HEK293 (cell line): Measurements from ENCODE around the gene ZNF507.
A peak's percentile ranks its signal among the peaks of the same experiment; 100 is the strongest.

Experiments
- BCL11A ChIP-seq: fragments of 450-650 bp; formaldehyde crosslinking; IDR thresholded peaks from 2 replicates; pipeline ENCODE4 v1.5.1; 2016; ENCODE audit warnings: low read depth, missing biosample characterization, missing genetic modification characterization
- BCL11B ChIP-seq: fragments of 450-650 bp; formaldehyde crosslinking; IDR thresholded peaks from 2 replicates; pipeline ENCODE4 v1.5.1; 2016; ENCODE audit warnings: low read depth, missing biosample characterization, missing genetic modification characterization
- BCL6B ChIP-seq: fragments of 450-650 bp; formaldehyde crosslinking; IDR thresholded peaks from 2 replicates; pipeline ENCODE4 v1.5.1; 2017; ENCODE audit warnings: missing biosample characterization, missing genetic modification characterization
- EGR2 ChIP-seq: fragments of 450-650 bp; formaldehyde crosslinking; IDR thresholded peaks from 2 replicates; pipeline ENCODE4 v1.5.1; 2016; ENCODE audit warnings: low read depth, missing biosample characterization, missing genetic modification characterization
- FEZF1 ChIP-seq: fragments of 450-650 bp; formaldehyde crosslinking; IDR thresholded peaks from 2 replicates; pipeline ENCODE4 v1.5.1; 2016; ENCODE audit warnings: missing biosample characterization, missing genetic modification characterization
- HOXA7 ChIP-seq: sonication (generic); formaldehyde crosslinking; IDR thresholded peaks from 2 replicates; pipeline ENCODE4 v1.8.1; 2022; ENCODE audit warnings: missing genetic modification reagents, borderline replicate concordance
- MZF1 ChIP-seq: fragments of 450-650 bp; formaldehyde crosslinking; IDR thresholded peaks from 2 replicates; pipeline ENCODE4 v1.5.1; 2017; ENCODE audit warnings: missing biosample characterization, missing genetic modification characterization, borderline replicate concordance
- OSR2 ChIP-seq: fragments of 450-650 bp; formaldehyde crosslinking; IDR thresholded peaks from 2 replicates; pipeline ENCODE4 v1.5.1; 2016; ENCODE audit warnings: missing biosample characterization, missing genetic modification characterization
- SP3 ChIP-seq: fragments of 450-650 bp; formaldehyde crosslinking; IDR thresholded peaks from 2 replicates; pipeline ENCODE4 v1.5.1; 2016; ENCODE audit warnings: missing biosample characterization, missing genetic modification characterization
- SP7 ChIP-seq: fragments of 450-650 bp; formaldehyde crosslinking; IDR thresholded peaks from 2 replicates; pipeline ENCODE4 v1.5.1; 2016; ENCODE audit warnings: missing biosample characterization, missing genetic modification characterization
- WT1 ChIP-seq: fragments of 450-650 bp; formaldehyde crosslinking; IDR thresholded peaks from 2 replicates; pipeline ENCODE4 v1.5.1; 2016; ENCODE audit warnings: missing biosample characterization, missing genetic modification characterization
- ZBTB20 ChIP-seq: fragments of 450-650 bp; formaldehyde crosslinking; IDR thresholded peaks from 2 replicates; pipeline ENCODE4 v1.5.1; 2016; ENCODE audit warnings: missing biosample characterization, missing genetic modification characterization
- ZBTB7A ChIP-seq: fragments of 450-650 bp; formaldehyde crosslinking; IDR thresholded peaks from 2 replicates; pipeline ENCODE4 v1.5.1; 2016; ENCODE audit warnings: low read depth, missing biosample characterization, missing genetic modification characterization
- ZNF121 ChIP-seq: fragments of 450-650 bp; formaldehyde crosslinking; IDR thresholded peaks from 2 replicates; pipeline ENCODE4 v1.5.1; 2016; ENCODE audit warnings: missing biosample characterization, missing genetic modification characterization
- ZNF133 ChIP-seq: fragments of 450-650 bp; formaldehyde crosslinking; IDR thresholded peaks from 2 replicates; pipeline ENCODE4 v1.5.1; 2016; ENCODE audit warnings: missing biosample characterization, missing genetic modification characterization
- ZNF239 ChIP-seq: fragments of 450-650 bp; formaldehyde crosslinking; IDR thresholded peaks from 2 replicates; pipeline ENCODE4 v1.5.1; 2016; ENCODE audit warnings: missing biosample characterization, missing genetic modification characterization
- ZNF354C ChIP-seq: fragments of 450-650 bp; formaldehyde crosslinking; IDR thresholded peaks from 2 replicates; pipeline ENCODE4 v1.5.1; 2016; ENCODE audit warnings: missing biosample characterization, missing genetic modification characterization, low read depth, borderline replicate concordance
- ZNF366 ChIP-seq: fragments of 450-650 bp; formaldehyde crosslinking; conservative IDR thresholded peaks from 2 replicates; pipeline ENCODE4 v1.5.1; 2016; ENCODE audit warnings: missing biosample characterization, missing genetic modification characterization
- ZNF423 ChIP-seq: fragments of 450-650 bp; formaldehyde crosslinking; IDR thresholded peaks from 2 replicates; pipeline ENCODE4 v1.5.1; 2016; ENCODE audit warnings: missing biosample characterization, missing genetic modification characterization
- ZNF549 ChIP-seq: fragments of 450-650 bp; IDR thresholded peaks from 2 replicates; pipeline ENCODE4 v1.5.1; 2018; ENCODE audit warnings: missing biosample characterization, missing genetic modification characterization, mild to moderate bottlenecking, inconsistent platforms, moderate library complexity
- ZNF558 ChIP-seq: fragments of 450-650 bp; formaldehyde crosslinking; IDR thresholded peaks from 2 replicates; pipeline ENCODE4 v1.5.1; 2016; ENCODE audit warnings: missing biosample characterization, missing genetic modification characterization
- ZNF664 ChIP-seq: fragments of 450-650 bp; formaldehyde crosslinking; IDR thresholded peaks from 2 replicates; pipeline ENCODE4 v1.5.1; 2016; ENCODE audit warnings: missing biosample characterization, missing genetic modification characterization
- ZNF670 ChIP-seq: fragments of 450-650 bp; formaldehyde crosslinking; IDR thresholded peaks from 2 replicates; pipeline ENCODE4 v1.5.1; 2016; ENCODE audit warnings: missing biosample characterization, missing genetic modification characterization, low read depth
- ZNF785 ChIP-seq: fragments of 450-650 bp; formaldehyde crosslinking; IDR thresholded peaks from 2 replicates; pipeline ENCODE4 v1.5.1; 2016; ENCODE audit warnings: missing biosample characterization, missing genetic modification characterization
- ZNF837 ChIP-seq: fragments of 450-650 bp; formaldehyde crosslinking; IDR thresholded peaks from 2 replicates; pipeline ENCODE4 v1.5.1; 2016; ENCODE audit warnings: missing biosample characterization, missing genetic modification characterization
- ZNF843 ChIP-seq: fragments of 450-650 bp; formaldehyde crosslinking; IDR thresholded peaks from 2 replicates; pipeline ENCODE4 v1.5.1; 2016; ENCODE audit warnings: missing biosample characterization, missing genetic modification characterization
- TF ChIP-seq, protein P1 (sequence below): fragments of 450-650 bp; formaldehyde crosslinking; IDR thresholded peaks from 2 replicates; pipeline ENCODE4 v1.5.1; 2016; ENCODE audit warnings: missing biosample characterization, missing genetic modification characterization
- TF ChIP-seq, protein P2 (sequence below): fragments of 450-650 bp; formaldehyde crosslinking; IDR thresholded peaks from 2 replicates; pipeline ENCODE4 v1.5.1; 2016; ENCODE audit warnings: missing biosample characterization, missing genetic modification characterization
- TF ChIP-seq, protein P3 (sequence below): fragments of 450-650 bp; formaldehyde crosslinking; IDR thresholded peaks from 2 replicates; pipeline ENCODE4 v1.5.1; 2016; ENCODE audit warnings: missing biosample characterization, missing genetic modification characterization
- TF ChIP-seq, protein P4 (sequence below): fragments of 450-650 bp; formaldehyde crosslinking; IDR thresholded peaks from 2 replicates; pipeline ENCODE4 v1.5.1; 2016; ENCODE audit warnings: missing biosample characterization, missing genetic modification characterization, low read depth
- TF ChIP-seq, protein P5 (sequence below): fragments of 450-650 bp; formaldehyde crosslinking; IDR thresholded peaks from 2 replicates; pipeline ENCODE4 v1.5.1; 2017; ENCODE audit warnings: missing biosample characterization, missing genetic modification characterization

ZNF507 gene

GRCh38 chr19:32406161-32407003 is 61.0 kb downstream of the ZNF507 start (continued):
- TF ChIP-seq ZNF558 (tag by site-specific recombination) (no peak), BCL11A (tag by site-specific recombination) (no peak), ZBTB7A (peak; percentile 81), ZNF239 (tag by site-specific recombination) (no peak), SP7 (tag by site-specific recombination) (no peak; the same call in 1 of the 2 replicates), ZNF837 (no peak), ZNF785 (tag by site-specific recombination) (no peak), FEZF1 (no peak), ZNF670 (no peak), BCL6B (tag by site-specific recombination) (no peak), SP3 (tag by site-specific recombination) (no peak), MZF1 (tag by site-specific recombination) (no peak), OSR2 (tag by site-specific recombination) (no peak), BCL11B (no peak), ZNF549 (tag by site-specific recombination) (no peak), ZBTB20 (tag by site-specific recombination) (no peak), EGR2 (tag by site-specific recombination) (no peak), ZNF843 (peak; percentile 39; the same call in 1 of the 2 replicates), ZNF354C (no peak), ZNF121 (tag by site-specific recombination) (peak; percentile 95), ZNF664 (tag by site-specific recombination) (no peak), HOXA7 (CRISPR knock-in tag) (no peak), ZNF366 (tag by site-specific recombination) (no peak), WT1 (tag by site-specific recombination) (0 out of 2 replicates have a peak, but pooled peaks have one; percentile 13), ZNF133 (tag by site-specific recombination) (no peak), ZNF423 (tag by site-specific recombination) (no peak)
- TF ChIP-seq, protein P1, sequence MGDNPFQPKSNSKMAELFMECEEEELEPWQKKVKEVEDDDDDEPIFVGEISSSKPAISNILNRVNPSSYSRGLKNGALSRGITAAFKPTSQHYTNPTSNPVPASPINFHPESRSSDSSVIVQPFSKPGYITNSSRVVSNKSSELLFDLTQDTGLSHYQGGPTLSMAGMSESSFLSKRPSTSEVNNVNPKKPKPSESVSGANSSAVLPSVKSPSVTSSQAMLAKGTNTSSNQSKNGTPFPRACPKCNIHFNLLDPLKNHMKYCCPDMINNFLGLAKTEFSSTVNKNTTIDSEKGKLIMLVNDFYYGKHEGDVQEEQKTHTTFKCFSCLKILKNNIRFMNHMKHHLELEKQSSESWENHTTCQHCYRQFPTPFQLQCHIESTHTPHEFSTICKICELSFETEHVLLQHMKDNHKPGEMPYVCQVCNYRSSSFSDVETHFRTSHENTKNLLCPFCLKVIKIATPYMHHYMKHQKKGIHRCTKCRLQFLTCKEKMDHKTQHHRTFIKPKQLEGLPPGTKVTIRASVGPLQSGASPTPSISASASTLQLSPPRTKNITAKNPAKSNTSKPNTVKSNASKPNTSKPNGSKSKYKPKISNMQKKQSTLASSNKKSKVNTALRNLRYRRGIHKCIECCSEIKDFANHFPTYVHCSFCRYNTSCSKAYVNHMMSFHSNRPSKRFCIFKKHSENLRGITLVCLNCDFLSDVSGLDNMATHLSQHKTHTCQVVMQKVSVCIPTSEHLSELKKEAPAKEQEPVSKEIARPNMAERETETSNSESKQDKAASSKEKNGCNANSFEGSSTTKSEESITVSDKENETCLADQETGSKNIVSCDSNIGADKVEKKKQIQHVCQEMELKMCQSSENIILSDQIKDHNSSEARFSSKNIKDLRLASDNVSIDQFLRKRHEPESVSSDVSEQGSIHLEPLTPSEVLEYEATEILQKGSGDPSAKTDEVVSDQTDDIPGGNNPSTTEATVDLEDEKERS: no peak
- TF ChIP-seq, protein P2, sequence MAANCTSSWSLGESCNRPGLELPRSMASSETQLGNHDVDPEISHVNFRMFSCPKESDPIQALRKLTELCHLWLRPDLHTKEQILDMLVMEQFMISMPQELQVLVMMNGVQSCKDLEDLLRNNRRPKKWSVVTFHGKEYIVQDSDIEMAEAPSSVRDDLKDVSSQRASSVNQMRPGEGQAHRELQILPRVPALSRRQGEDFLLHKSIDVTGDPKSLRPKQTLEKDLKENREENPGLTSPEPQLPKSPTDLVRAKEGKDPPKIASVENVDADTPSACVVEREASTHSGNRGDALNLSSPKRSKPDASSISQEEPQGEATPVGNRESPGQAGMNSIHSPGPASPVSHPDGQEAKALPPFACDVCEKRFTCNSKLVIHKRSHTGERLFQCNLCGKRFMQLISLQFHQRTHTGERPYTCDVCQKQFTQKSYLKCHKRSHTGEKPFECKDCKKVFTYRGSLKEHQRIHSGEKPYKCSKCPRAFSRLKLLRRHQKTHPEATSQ (tag by site-specific recombination): no peak
- TF ChIP-seq, protein P3, sequence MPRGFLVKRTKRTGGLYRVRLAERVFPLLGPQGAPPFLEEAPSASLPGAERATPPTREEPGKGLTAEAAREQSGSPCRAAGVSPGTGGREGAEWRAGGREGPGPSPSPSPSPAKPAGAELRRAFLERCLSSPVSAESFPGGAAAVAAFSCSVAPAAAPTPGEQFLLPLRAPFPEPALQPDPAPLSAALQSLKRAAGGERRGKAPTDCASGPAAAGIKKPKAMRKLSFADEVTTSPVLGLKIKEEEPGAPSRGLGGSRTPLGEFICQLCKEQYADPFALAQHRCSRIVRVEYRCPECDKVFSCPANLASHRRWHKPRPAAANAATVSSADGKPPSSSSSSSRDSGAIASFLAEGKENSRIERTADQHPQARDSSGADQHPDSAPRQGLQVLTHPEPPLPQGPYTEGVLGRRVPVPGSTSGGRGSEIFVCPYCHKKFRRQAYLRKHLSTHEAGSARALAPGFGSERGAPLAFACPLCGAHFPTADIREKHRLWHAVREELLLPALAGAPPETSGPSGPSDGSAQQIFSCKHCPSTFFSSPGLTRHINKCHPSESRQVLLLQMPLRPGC (tag by site-specific recombination): peak; percentile 22; the same call in 1 of the 2 replicates
- TF ChIP-seq, protein P4, sequence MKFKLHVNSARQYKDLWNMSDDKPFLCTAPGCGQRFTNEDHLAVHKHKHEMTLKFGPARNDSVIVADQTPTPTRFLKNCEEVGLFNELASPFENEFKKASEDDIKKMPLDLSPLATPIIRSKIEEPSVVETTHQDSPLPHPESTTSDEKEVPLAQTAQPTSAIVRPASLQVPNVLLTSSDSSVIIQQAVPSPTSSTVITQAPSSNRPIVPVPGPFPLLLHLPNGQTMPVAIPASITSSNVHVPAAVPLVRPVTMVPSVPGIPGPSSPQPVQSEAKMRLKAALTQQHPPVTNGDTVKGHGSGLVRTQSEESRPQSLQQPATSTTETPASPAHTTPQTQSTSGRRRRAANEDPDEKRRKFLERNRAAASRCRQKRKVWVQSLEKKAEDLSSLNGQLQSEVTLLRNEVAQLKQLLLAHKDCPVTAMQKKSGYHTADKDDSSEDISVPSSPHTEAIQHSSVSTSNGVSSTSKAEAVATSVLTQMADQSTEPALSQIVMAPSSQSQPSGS: no peak
- TF ChIP-seq, protein P5, sequence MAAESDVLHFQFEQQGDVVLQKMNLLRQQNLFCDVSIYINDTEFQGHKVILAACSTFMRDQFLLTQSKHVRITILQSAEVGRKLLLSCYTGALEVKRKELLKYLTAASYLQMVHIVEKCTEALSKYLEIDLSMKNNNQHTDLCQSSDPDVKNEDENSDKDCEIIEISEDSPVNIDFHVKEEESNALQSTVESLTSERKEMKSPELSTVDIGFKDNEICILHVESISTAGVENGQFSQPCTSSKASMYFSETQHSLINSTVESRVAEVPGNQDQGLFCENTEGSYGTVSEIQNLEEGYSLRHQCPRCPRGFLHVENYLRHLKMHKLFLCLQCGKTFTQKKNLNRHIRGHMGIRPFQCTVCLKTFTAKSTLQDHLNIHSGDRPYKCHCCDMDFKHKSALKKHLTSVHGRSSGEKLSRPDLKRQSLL: no peak
